Activated CD8-positive, alpha-beta T cell treated with anti-CD3 and anti-CD28 coated beads for 36 hours (primary cell): ENCODE measurements around the gene SHOX. TPM values are rescaled to one million over a fixed set of nuclear protein-coding genes. Genes with fewer than 3 reads are reported as not detected.
A peak's percentile ranks its signal among the peaks of the same experiment; 100 is the strongest.

Experiments
- ATAC-seq: fragments of 200-7000 bp; cut with Tn5 transposase; one replicate; pipeline ENCODE4 v1.10.0; 2021; ENCODE audit warnings: mild to moderate bottlenecking, moderate library complexity
- CTCF ChIA-PET: fragments of 350-600 bp; sonication (Branson Sonifier 250); formaldehyde crosslinking; loops from one replicate; lab custom pipeline; 2021; ENCODE audit warnings: antibody characterized with exemption; lab: Charles Lee
- POLR2A ChIA-PET: fragments of 350-600 bp; sonication (Branson Sonifier 250); formaldehyde crosslinking; loops from one replicate; lab custom pipeline; 2021; ENCODE audit warnings: antibody characterized with exemption; lab: Charles Lee
- DNase-seq: peaks from one replicate; pipeline ENCODE4 v3.0.0-alpha.2; 2020
- H3K27ac Mint-ChIP-seq: one replicate; pipeline ENCODE4 v1.8.0; 2021; ENCODE audit warnings: mild to moderate bottlenecking, mixed read lengths
- H3K27me3 Mint-ChIP-seq: one replicate; pipeline ENCODE4 v1.8.0; 2021; ENCODE audit warnings: mixed read lengths
- H3K36me3 Mint-ChIP-seq: one replicate; pipeline ENCODE4 v1.8.0; 2021; ENCODE audit warnings: low read depth, mixed read lengths
- H3K4me1 Mint-ChIP-seq: one replicate; pipeline ENCODE4 v1.8.0; 2021; ENCODE audit warnings: low read depth, mixed read lengths
- H3K4me3 Mint-ChIP-seq: one replicate; pipeline ENCODE4 v1.8.0; 2021; ENCODE audit warnings: mild to moderate bottlenecking, moderate library complexity, mixed read lengths
- H3K9me3 Mint-ChIP-seq: one replicate; pipeline ENCODE4 v1.8.0; 2021; ENCODE audit warnings: mixed read lengths
- intact Hi-C: fragments of 100-400 bp; cut with micrococcal nuclease; formaldehyde crosslinking; loops from one replicate; pipeline ENCODE4 v1.10.0; 2022
- total RNA-seq, 2 experiments: library from RNA; stranded (reverse); gene quantifications; one replicate each; pipeline ENCODE4 v1.2.3, GENCODE V29; 2021
- TF ChIP-seq, protein P1 (sequence below): fragments of 200-600 bp; IDR thresholded peaks from one replicate; pipeline ENCODE4 v1.8.0; 2022; ENCODE audit warnings: antibody characterized with exemption, mild to moderate bottlenecking

The SHOX gene
- total RNA-seq, 2 experiments from 2014 or later = not detected

DNA sequence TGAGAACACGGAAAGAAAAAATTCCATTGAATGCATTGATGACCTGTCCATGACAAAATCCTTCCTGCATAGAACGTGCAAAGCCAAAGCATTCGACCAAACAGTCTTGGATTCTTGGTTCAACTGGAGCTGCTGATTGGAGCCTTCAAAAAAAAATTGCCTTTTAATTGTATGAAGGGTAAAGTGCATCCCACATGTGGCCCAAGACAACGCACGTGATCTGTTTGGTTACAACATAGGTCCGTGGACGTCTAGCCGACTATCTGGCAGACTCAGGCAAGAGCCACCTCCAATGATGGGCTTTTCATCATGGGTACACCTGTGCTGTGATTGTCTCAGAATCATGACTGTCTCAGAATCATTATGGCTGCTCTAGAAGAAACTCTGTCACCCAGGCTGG is 52.3 kb downstream of the SHOX start:
- CTCF ChIA-PET = no interaction called here
- Mint-ChIP-seq H3K9me3 (peaks cover 8% of the 10 kb centered on the region), H3K4me3 (no peak overlapping the region), H3K27me3 (no peaks in the 10 kb centered on the region), H3K27ac (no peak overlapping the region), H3K4me1 (no peaks in the 10 kb centered on the region), H3K36me3 (no peaks in the 10 kb centered on the region)
- TF ChIP-seq, protein P1, sequence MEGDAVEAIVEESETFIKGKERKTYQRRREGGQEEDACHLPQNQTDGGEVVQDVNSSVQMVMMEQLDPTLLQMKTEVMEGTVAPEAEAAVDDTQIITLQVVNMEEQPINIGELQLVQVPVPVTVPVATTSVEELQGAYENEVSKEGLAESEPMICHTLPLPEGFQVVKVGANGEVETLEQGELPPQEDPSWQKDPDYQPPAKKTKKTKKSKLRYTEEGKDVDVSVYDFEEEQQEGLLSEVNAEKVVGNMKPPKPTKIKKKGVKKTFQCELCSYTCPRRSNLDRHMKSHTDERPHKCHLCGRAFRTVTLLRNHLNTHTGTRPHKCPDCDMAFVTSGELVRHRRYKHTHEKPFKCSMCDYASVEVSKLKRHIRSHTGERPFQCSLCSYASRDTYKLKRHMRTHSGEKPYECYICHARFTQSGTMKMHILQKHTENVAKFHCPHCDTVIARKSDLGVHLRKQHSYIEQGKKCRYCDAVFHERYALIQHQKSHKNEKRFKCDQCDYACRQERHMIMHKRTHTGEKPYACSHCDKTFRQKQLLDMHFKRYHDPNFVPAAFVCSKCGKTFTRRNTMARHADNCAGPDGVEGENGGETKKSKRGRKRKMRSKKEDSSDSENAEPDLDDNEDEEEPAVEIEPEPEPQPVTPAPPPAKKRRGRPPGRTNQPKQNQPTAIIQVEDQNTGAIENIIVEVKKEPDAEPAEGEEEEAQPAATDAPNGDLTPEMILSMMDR = no peak
- DNase-seq (no peak), ATAC-seq (no peak)
- POLR2A ChIA-PET = no interaction called here
- intact Hi-C loops = no loop called here

DNA sequence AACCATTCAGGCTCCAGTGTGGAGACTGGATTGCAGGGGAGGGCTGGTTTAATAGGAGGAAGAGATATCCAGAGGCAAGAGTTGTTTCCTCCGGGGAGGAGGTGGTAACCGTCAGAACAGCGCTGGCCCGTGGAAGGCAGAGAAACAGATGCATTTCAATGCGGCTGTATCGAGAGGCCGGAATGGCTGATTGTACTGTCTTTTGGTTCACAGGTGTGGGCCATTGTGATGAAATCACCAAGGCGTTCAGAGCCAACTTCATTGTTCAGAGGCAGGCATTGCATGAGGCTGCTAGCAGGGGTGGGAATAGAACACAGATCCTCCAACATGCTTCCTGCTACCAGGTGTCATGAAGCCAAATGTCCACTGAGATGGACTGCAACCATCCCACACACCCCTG is 53.0 kb downstream of the SHOX start:
- Mint-ChIP-seq H3K4me1 (no peaks in the 10 kb centered on the region), H3K36me3 (no peaks in the 10 kb centered on the region), H3K4me3 (no peak overlapping the region), H3K27me3 (no peaks in the 10 kb centered on the region), H3K27ac (no peak overlapping the region), H3K9me3 (peaks cover 8% of the 10 kb centered on the region)
- ATAC-seq (no peak), DNase-seq (no peak)
- ChIA-PET CTCF (no interaction called here), POLR2A (no interaction called here)
- intact Hi-C loops = no loop called here
- TF ChIP-seq, protein P1 = no peak

DNA sequence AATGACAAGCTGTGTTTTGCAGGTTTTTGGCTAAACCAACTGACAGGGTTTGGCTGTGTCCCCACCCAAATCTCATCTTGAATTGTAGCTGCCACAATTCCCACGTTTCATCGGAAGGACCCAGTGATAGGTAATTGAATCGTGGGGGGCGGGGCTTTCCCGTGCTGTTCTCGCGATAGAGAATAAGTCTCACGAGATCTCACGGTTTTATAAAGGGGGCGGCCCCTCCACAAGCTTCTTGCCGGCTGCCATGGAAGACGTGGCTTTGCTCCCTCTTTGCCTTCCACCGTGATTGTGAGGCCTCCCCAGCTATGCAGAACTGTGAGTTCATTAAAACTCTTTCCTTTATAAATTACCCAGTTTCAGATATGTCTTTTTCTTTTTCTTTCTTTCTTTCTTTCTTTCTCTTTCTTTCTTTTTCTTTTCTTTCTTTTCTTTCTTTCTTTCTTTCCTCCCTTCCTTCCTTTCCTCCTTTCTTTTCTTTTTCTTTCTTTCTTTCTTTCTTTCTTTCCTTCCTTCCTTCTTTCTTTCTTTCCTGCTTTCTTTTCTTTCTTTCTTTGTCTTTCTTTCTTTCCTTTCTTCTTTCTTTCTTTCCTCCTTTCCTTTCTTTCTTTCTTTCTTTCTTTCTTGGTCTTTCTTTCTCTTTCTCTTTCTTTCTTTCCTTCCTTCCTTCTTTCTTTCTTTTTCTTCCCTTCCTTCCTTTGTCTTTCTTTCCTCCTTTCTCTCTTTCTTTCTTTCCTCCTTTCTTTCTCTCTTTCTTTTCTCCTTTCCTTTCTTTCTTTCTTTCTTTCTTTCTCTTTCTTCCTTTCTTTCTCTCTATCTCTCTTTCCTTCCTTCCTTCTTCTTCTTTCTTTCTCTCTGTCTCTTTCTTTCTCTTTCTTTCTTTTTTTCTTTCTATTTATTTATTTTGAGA is 54.8 kb downstream of the SHOX start:
- Mint-ChIP-seq H3K27me3 (no peaks in the 10 kb centered on the region), H3K4me3 (no peak overlapping the region), H3K27ac (no peak overlapping the region), H3K9me3 (peaks cover 1% of the 10 kb centered on the region), H3K36me3 (no peaks in the 10 kb centered on the region), H3K4me1 (no peaks in the 10 kb centered on the region)
- POLR2A ChIA-PET = no interaction called here
- CTCF ChIA-PET = no interaction called here
- intact Hi-C loops = no loop called here
- ATAC-seq (no peak), DNase-seq (no peak)
- TF ChIP-seq, protein P1 = peak; percentile 35

DNA sequence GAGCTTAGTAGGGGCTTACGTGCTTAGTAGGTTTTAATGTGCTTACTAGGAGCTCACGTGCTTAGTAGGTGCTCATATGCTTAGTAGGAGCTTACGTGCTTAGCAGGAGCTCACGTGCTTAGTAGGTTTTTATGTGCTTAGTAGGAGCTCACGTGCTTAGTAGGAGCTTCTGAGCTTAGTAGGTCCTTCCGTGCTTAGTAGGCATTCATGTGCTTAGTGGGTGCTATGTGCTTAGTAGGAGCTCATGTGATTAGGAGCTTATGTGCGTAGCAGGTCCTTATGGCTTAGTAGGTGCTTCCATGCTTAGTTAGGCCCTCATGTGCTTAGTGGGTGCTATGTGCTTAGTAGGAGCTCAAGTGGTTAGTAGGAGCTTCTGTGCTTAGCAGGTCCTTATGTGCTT is 59.4 kb downstream of the SHOX start:
- intact Hi-C loops = no loop called here
- no peaks in the 10 kb centered on the region for H3K27me3 Mint-ChIP-seq
- TF ChIP-seq, protein P1 = no peak
- no peak for DNase-seq
- no peak overlapping the region for H3K27ac Mint-ChIP-seq
- no peaks in the 10 kb centered on the region for H3K36me3 Mint-ChIP-seq
- H3K4me1 Mint-ChIP-seq = no peaks in the 10 kb centered on the region
- ChIA-PET POLR2A (no interaction called here), CTCF (no interaction called here)
- no peak for ATAC-seq
- no peak overlapping the region for H3K4me3 Mint-ChIP-seq
- peaks cover 5% of the 10 kb centered on the region for H3K9me3 Mint-ChIP-seq

DNA sequence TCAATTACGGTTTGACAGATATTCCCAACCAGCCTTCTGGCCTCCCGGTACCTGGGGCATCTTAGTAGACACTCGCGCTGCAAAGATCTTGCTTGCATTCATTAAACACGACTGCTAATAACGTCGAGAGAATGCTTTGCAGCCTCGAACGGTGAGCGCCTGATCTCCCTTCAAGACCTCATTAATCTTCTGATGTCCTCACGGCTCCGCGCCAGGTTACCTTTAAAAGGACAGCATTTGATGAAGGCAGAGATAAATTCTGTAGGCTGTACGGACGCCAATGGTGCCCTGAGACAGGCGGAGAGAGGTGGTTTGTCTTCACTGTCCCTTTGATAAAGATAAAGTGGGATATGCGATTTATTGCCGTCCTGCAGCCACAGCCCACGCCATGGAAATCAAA is 64.2 kb downstream of the SHOX start:
- intact Hi-C loops = no loop called here
- Mint-ChIP-seq H3K36me3 (no peaks in the 10 kb centered on the region), H3K4me1 (no peaks in the 10 kb centered on the region), H3K27ac (no peak overlapping the region), H3K27me3 (peaks cover 2% of the 10 kb centered on the region), H3K4me3 (no peak overlapping the region), H3K9me3 (peaks cover 16% of the 10 kb centered on the region)
- TF ChIP-seq, protein P1 = no peak
- DNase-seq = no peak
- ChIA-PET CTCF (no interaction called here), POLR2A (no interaction called here)
- no peak for ATAC-seq
